D721Med (cell line): ENCODE measurements around the gene AGFG2.
"Not testable (repeated sequence)": the region's sequence is repeated elsewhere in the genome, so short reads cannot be mapped to it uniquely, and the experiment has no call there.

ENCODE experiments used
- DNase-seq: peaks from one replicate; pipeline ENCODE4 v3.0.0; 2011; ENCODE audit warnings: low spot score; ENCODE audit not compliant: insufficient read length
- FAIRE-seq: peaks from 2 replicates; lab custom pipeline; 2011; peaks lifted over from hg19 to GRCh38; lab: Jason Lieb, UNC
- TF ChIP-seq, protein P1 (sequence below): IDR thresholded peaks from 2 replicates; pipeline ENCODE4 v1.5.1; 2012; ENCODE audit warnings: mild to moderate bottlenecking, control low read depth; ENCODE audit not compliant: insufficient read depth; ENCODE audit errors: missing control alignments

The AGFG2 gene

DNA sequence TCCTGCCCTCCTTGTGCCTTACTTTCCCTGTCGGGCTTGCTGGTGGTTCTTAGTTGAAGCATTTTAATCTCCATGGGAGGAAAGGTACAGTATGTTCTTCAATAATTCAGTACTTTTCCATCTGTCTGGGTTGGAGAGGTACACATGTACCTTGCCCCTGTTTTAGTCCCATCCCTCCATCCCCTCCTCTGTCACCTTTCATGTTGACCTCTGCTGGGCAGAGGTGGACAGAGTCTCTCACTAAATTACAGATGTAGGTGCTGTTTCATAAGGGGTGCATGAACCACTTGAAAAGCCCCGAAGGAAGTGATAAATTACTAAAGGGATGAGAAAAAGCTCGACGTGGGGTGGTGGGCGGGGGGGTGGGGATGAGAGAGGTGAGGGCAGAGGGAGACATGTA lies 5.4 kb downstream of the AGFG2 start:
- DNase-seq = no peak
- FAIRE-seq = no peak
- TF ChIP-seq, protein P1, sequence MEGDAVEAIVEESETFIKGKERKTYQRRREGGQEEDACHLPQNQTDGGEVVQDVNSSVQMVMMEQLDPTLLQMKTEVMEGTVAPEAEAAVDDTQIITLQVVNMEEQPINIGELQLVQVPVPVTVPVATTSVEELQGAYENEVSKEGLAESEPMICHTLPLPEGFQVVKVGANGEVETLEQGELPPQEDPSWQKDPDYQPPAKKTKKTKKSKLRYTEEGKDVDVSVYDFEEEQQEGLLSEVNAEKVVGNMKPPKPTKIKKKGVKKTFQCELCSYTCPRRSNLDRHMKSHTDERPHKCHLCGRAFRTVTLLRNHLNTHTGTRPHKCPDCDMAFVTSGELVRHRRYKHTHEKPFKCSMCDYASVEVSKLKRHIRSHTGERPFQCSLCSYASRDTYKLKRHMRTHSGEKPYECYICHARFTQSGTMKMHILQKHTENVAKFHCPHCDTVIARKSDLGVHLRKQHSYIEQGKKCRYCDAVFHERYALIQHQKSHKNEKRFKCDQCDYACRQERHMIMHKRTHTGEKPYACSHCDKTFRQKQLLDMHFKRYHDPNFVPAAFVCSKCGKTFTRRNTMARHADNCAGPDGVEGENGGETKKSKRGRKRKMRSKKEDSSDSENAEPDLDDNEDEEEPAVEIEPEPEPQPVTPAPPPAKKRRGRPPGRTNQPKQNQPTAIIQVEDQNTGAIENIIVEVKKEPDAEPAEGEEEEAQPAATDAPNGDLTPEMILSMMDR = no peak

DNA sequence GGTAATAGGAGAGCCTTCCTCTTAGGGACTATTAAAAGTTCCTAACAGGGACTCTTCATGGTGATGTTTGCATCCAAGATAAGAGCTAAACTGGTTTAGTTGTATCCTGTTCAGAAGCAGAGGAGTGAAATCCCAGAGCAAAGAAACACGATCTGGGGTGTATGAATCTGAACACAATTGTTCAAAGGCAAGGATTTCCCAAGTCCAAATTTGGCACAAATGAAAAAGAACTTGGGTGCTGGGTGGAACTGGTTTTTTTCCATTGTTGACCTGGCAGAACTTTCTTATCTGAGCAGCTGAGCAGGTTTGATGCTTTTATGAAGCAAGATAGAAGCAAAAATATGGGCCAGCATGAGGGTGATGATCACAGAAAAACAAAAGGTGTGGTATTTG lies 6.0 kb downstream of the AGFG2 start:
- DNase-seq (no peak), FAIRE-seq (no peak)
- TF ChIP-seq, protein P1 = no peak

DNA sequence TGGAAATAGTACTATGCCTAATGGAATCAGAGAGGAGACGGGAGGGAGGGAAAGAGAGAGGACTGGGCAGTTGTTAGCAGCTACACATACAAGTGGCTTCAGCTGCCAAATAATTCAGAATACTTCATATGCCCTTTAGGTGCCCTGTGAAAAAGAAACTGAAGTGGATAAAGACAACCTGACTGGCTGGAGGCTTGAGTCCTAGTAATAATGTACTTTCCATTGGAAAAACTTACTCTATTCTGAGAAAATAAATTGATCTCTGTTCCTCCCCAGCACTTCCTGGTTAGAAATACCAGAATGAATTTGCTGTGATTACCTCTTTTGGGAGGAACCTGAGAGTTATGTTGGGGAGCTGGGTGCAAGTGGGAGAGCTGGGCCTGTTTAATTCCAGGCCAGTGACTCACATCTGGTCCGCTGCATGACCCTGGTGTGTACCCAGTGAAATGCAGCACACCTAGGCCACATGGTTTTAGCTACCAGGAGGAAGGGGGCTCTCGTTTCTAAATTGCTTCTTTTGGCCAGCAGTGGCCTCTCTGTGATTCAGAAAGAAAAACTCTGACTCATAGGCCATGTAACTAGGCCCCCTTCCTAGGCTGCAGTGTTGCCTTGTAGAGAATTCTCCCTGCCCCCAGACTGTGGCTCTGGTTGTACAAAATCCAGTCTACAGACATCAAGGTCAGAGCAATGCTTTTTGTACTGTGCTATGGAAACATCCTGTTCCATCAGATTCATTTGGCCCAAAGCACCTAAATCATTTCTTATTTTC lies 6.5 kb downstream of the AGFG2 start:
- TF ChIP-seq, protein P1 = no peak
- FAIRE-seq (no peak), DNase-seq (no peak)

DNA sequence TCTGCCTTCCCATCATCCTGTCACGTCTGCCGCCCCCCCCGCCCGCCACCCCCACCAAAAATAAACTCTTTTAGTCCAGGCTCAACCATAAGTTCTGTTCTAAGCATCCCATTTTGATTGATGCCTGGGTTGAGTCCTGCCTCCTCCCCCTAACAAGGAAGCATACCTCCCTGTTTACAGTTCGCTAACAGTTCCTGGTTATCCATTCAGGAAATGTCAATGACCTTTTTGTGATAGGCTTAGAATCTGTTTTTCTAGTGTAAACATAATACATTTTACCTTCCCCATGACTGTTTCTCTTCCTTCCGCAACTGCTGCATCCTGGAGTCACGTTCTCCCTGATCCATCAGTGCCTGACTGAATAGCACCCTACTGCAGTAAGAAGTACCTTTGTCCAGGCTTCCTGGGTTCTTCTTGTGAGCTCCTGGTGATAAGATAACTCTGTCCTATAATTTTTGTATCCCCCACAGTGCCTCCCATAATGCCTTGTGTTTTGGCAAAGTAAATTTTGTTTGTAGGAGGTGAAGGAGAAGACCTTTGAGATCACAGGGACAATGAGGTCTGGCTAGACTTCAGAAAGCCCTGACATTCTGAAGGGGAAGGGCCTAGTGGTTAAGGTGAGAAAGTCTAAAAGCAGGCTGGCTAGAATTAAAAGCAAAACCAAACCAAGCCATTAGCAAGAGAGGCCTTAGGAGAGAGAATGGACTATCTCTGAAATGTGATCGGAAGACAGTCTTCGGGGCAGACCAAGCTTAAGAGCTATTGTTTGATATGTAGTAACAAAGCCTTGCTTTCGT lies 7.3 kb downstream of the AGFG2 start:
- no peak for DNase-seq
- FAIRE-seq = no peak
- TF ChIP-seq, protein P1 = no peak

DNA sequence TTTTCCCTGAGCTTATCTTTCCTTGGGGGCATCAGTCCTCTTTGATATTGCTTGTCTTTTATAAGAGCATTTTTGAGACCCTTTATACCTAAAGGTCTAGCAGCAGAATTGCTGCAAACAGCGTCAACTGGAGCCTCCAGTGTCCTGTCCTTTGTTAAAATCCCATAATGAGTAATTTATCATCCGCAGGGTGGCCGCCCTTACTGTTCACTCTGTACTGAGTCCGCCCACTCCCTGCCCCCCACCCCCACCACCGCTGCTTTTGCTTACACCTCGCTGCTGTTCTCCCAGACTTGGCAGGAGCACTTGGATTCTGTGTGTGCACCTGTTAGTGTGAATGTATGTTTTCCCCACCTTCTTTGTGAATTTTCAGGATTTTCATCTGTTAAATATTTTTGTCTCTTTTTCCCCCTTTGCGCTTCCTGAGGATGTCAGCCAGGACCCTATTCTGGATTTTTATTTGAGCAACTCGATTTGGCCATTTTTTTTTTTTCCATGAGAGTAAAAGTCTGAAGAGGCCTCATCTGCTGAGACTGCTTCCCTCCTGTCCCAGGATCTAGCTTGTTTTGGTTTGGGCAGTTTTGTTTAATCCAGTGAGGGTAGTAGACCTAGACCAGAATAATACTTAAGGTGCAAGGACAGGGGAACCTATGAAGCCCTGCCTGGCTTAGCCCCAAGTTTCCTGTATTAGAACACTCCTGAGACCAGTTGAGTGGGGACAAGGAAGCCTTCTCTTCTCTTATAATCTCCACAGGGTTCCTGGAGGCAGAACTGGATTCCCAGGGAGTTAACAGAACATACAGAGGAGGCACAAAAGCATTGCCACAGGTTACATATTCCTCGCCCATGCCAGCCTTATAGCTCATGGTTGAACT lies 8.2 kb downstream of the AGFG2 start:
- TF ChIP-seq, protein P1 = no peak
- FAIRE-seq (no peak), DNase-seq (no peak)

DNA sequence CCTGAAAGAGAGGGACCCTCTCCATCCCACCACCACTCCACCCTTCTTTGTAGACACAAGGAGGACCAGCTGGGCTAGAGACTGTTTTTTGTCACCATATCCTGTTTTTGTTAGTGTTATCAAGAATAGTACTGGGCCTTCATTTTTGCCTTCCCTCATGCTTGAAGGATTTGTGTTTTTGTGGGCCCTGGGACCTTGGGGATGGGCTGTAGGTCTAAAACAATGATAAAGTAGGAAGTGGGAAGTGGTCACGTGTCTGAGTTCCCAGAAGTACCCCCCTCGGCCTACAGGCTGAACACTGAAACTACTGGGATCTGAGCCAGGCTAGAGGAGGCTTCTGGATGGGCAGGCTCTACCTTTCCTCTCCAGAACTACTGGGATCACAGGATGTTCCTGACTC lies 8.9 kb downstream of the AGFG2 start:
- FAIRE-seq = no peak
- TF ChIP-seq, protein P1 = no peak
- DNase-seq = no peak

DNA sequence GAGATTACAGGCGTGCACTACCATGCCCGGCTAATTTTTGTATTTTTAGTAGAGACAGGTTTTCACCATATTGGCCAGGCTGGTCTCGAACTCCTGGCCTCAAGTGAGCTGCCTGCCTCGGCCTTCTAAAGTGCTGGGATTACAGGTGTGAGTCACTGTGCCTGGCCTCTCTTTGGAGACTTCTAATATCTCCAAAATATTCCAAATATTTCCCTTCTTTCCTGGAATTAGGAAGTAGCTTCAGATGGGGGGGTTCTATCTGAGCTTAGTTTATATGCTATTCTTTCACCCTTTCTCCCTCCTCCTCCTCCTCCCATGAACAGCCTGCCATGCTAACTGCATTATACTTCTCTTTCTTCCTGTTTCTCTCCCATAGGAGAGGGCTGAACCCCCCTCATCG lies 9.4 kb downstream of the AGFG2 start:
- DNase-seq, FAIRE-seq: not testable (repeated sequence)
